Pancreas (tissue), 10 donors: Measurements from ENCODE around the gene UBAP1. TPM values are rescaled to one million over a fixed set of nuclear protein-coding genes. Genes with fewer than 3 reads are reported as not detected.

Experiments used
- ATAC-seq, 4 donors: fragments of 200-7000 bp; cut with Tn5 transposase; one replicate each; pipeline versions ENCODE4 v1.8.0 to v1.9.1; 2020; ENCODE audit warnings: mild to moderate bottlenecking in 4 of 4, moderate library complexity in 4 of 4
- DNase-seq, 6 donors: peaks; one replicate each; pipeline ENCODE4 v3.0.0-alpha.2; 2020
- FAIRE-seq: peaks from 2 replicates; lab custom pipeline; 2012; peaks lifted over from hg19 to GRCh38; lab: Jason Lieb, UNC
- H3K27ac ChIP-seq, 4 donors: fragments of 200-600 bp; sonication (generic); 1 replicate in 3 of 4; 2 replicates in 1 of 4; pipeline versions ENCODE4 v1.5.0 to v1.8.0; 2020
- H3K27me3 ChIP-seq, 4 donors: fragments of 200-600 bp; one replicate each; pipeline ENCODE4 v1.8.0; 2021
- H3K36me3 ChIP-seq, 3 donors: fragments of 200-600 bp; sonication (generic) in 1 of 3; one replicate each; pipeline versions ENCODE4 v1.5.0 to v1.8.0; 2020 to 2021
- H3K4me1 ChIP-seq, 3 donors: fragments of 200-600 bp; one replicate each; pipeline ENCODE4 v1.8.0; 2021
- H3K4me3 ChIP-seq, 4 donors: fragments of 200-600 bp; sonication (generic) in 2 of 4; one replicate each; pipeline versions ENCODE4 v1.5.0 to v1.8.0; 2020 to 2021
- H3K9me3 ChIP-seq, 4 donors: fragments of 200-600 bp; one replicate each; pipeline ENCODE4 v1.8.0; 2021
- WGBS, 2 donors: extraction: QIAGEN DNeasy Blood & Tissue Kit; methylation state at CpG; one replicate each; pipeline ENCODE4 v1.1.7; 2013; 5-methylcytosine and 5-hydroxymethylcytosine counted together
- intact Hi-C, 3 donors: fragments of 100-400 bp; cut with DNase I; formaldehyde crosslinking; loops; one replicate each; pipeline versions ENCODE4 v1.11.1 to v1.14.2; 2022
- polyA plus RNA-seq, 2 donors: library from polyadenylated mRNA; stranded (reverse); fragments of 200-250 nt; gene quantifications; one replicate each; pipeline ENCODE4 v1.2.3, GENCODE V29; 2013
- total RNA-seq, 6 donors: library from RNA; stranded (reverse); fragmentation: NEBNext Ultra II Directional in 4 of 6; extraction: Animal tissue kit (Norgen Biotek cat#: 25700) in 4 of 6; gene quantifications; one replicate each; pipeline versions ENCODE4 v1.2.1 to v1.2.4, GENCODE V29; 2021 to 2023
- TF ChIP-seq, protein P1 (sequence below), 4 donors: fragments of 200-600 bp; sonication (generic) in 3 of 4; IDR thresholded peaks; one replicate each; pipeline versions ENCODE4 v1.5.0 to v1.8.0; 2021; ENCODE audit warnings: antibody characterized with exemption in 4 of 4
- donor health status: healthy with polysubstance abuse.
- donor health status: DM: no; HTN: no; CAD: no; lungs with moderate emphysema.
- donor health status: DM: no; HTN: no; CAD: no.
- donor health status: control.
- donor health status: control.
- donor health status: Bipolar disorder and iron deficiency.
- donor health status: DM: yes; HTN: yes; CAD: no.
- donor health status: DM: no; HTN: no; CAD: no.
- donor health status: DM: no; HTN: no; CAD: no.
- donor health status: DM: yes; HTN: yes; CAD: no.

Gene UBAP1
- total and polyA plus RNA-seq, 8 donors, result 12.1 to 25.6 (median 17.0) TPM

DNA sequence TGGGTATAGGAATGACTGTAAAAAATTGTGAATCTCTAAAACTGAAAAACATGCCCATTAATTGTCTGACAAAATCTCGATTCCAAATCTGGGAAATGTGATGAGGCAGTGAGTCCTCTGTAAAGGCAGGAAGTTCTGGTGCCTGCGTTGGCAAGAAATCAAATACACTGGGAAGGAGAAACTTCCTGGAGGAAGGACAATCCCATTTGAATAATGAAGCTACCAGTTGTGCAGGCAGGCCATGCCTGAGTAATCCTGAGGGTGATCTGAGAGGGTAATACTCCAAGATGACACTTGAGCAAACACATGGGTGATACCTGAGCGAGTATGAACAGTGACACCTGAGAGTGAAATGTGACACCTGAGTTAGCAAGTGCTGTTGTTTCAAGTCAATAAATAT, 100.6 kb downstream of the UBAP1 start:
- Histone ChIP-seq H3K27ac (no peak overlapping the region), H3K9me3 (no peaks in the 10 kb centered on the region), H3K4me1 (no peaks in the 10 kb centered on the region), H3K4me3 (no peak overlapping the region), H3K27me3 (no peaks in the 10 kb centered on the region), H3K36me3 (no peaks in the 10 kb centered on the region)
- 70 to 80% methylated on average over 3 of the region's 3 CpGs for WGBS, 2 donors
- no peak for DNase-seq
- ATAC-seq, result no peak
- TF ChIP-seq, protein P1, sequence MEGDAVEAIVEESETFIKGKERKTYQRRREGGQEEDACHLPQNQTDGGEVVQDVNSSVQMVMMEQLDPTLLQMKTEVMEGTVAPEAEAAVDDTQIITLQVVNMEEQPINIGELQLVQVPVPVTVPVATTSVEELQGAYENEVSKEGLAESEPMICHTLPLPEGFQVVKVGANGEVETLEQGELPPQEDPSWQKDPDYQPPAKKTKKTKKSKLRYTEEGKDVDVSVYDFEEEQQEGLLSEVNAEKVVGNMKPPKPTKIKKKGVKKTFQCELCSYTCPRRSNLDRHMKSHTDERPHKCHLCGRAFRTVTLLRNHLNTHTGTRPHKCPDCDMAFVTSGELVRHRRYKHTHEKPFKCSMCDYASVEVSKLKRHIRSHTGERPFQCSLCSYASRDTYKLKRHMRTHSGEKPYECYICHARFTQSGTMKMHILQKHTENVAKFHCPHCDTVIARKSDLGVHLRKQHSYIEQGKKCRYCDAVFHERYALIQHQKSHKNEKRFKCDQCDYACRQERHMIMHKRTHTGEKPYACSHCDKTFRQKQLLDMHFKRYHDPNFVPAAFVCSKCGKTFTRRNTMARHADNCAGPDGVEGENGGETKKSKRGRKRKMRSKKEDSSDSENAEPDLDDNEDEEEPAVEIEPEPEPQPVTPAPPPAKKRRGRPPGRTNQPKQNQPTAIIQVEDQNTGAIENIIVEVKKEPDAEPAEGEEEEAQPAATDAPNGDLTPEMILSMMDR (IDR thresholded peaks at IDR 0.05), result no peak
- FAIRE-seq, result no peak
- intact Hi-C loops, result no loop called here

- Histone ChIP-seq H3K36me3 (no peaks in the 10 kb centered on the region), H3K27ac (no peak overlapping the region), H3K4me1 (no peaks in the 10 kb centered on the region), H3K27me3 (no peaks in the 10 kb centered on the region), H3K4me3 (no peak overlapping the region), H3K9me3 (no peaks in the 10 kb centered on the region)
- DNase-seq, result no peak
- FAIRE-seq, result no peak
- ATAC-seq, result no peak
- 89 to 93% methylated on average over 1 of the region's 1 CpG for WGBS, 2 donors
- TF ChIP-seq, protein P1 (IDR thresholded peaks at IDR 0.05), result no peak
- intact Hi-C loops, result no loop called here
Measured at GRCh38 chr9:34282096-34282495, 103.3 kb downstream of the UBAP1 start.

DNA sequence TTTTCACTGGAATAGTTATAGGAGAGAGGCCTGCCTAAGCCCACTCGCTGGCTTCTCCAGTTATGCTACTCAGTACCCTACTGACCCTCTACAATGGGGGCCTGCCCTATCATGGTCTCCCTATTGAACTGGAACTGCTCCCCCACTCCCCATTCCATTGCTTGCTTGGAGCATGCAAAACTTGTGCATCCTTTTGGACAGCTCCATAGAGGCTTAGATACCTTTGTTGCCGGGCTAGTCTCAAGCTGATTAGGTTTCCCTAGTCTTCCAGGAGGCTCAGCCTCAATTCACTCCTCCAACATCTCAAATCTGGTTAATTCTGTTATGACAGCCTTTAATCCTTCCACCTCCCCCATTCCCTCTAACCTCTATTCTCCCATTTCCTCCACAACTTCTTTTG, 110.3 kb downstream of the UBAP1 start:
- Histone ChIP-seq H3K36me3 (no peaks in the 10 kb centered on the region), H3K27me3 (no peaks in the 10 kb centered on the region), H3K4me3 (no peak overlapping the region), H3K9me3 (no peaks in the 10 kb centered on the region), H3K27ac (no peak overlapping the region), H3K4me1 (no peaks in the 10 kb centered on the region)
- intact Hi-C loops, result no loop called here
- 86 to 87% methylated on average over 2 of the region's 2 CpGs for WGBS, 2 donors
- TF ChIP-seq, protein P1 (IDR thresholded peaks at IDR 0.05), result no peak
- ATAC-seq, result no peak
- no peak for FAIRE-seq
- no peak for DNase-seq

- Histone ChIP-seq H3K4me1 (no peaks in the 10 kb centered on the region), H3K9me3 (no peaks in the 10 kb centered on the region), H3K27ac (no peak overlapping the region), H3K4me3 (no peak overlapping the region), H3K27me3 (no peaks in the 10 kb centered on the region), H3K36me3 (no peaks in the 10 kb centered on the region)
- no peak for DNase-seq
- no peak for FAIRE-seq
- peak in 2 of 4 donors; percentile 27 to 47 for ATAC-seq
- WGBS, 2 donors, result 85 to 91% methylated on average over 2 of the region's 2 CpGs
- intact Hi-C loops, result no loop called here
- TF ChIP-seq, protein P1 (IDR thresholded peaks at IDR 0.05), result no peak
Measured at GRCh38 chr9:34291023-34291422, 112.2 kb downstream of the UBAP1 start.

- TF ChIP-seq, protein P1 (IDR thresholded peaks at IDR 0.05), result no peak
- DNase-seq, result no peak
- Histone ChIP-seq H3K9me3 (no peaks in the 10 kb centered on the region), H3K36me3 (no peaks in the 10 kb centered on the region), H3K4me3 (no peak overlapping the region), H3K27ac (no peak overlapping the region), H3K27me3 (no peaks in the 10 kb centered on the region), H3K4me1 (no peaks in the 10 kb centered on the region)
- intact Hi-C loops, result no loop called here
- no peak for ATAC-seq
- no peak for FAIRE-seq
- WGBS, 2 donors, result 85 to 86% methylated on average over 2 of the region's 2 CpGs
Measured at GRCh38 chr9:34291423-34291822, 112.6 kb downstream of the UBAP1 start.
